Measurements from ENCODE around the gene MRPL32.

GRCh38 chr7:42981601-42982000 lies 49.4 kb downstream of the MRPL32 start:
- TF ChIP-seq CTCF (IDR thresholded peaks at IDR 0.05; ENCODE audit: borderline replicate concordance, extremely low read depth, low read length, poor library complexity, severe bottlenecking) (no peak), EZH2 (IDR thresholded peaks at IDR 0.05; ENCODE audit: borderline replicate concordance, low read depth, low read length, severe bottlenecking) (no peak)
